ENCODE measurements around the gene RFX1. TPM values are rescaled to one million over a fixed set of nuclear protein-coding genes. Genes with fewer than 3 reads are reported as not detected.

Gene RFX1
- total and polyA plus RNA-seq, 9 of the 15 experiments (the other 6 are each of a cell fraction or from before 2014, with no cell fraction given): 0.14 to 19.3 (median 1.2) TPM

DNA sequence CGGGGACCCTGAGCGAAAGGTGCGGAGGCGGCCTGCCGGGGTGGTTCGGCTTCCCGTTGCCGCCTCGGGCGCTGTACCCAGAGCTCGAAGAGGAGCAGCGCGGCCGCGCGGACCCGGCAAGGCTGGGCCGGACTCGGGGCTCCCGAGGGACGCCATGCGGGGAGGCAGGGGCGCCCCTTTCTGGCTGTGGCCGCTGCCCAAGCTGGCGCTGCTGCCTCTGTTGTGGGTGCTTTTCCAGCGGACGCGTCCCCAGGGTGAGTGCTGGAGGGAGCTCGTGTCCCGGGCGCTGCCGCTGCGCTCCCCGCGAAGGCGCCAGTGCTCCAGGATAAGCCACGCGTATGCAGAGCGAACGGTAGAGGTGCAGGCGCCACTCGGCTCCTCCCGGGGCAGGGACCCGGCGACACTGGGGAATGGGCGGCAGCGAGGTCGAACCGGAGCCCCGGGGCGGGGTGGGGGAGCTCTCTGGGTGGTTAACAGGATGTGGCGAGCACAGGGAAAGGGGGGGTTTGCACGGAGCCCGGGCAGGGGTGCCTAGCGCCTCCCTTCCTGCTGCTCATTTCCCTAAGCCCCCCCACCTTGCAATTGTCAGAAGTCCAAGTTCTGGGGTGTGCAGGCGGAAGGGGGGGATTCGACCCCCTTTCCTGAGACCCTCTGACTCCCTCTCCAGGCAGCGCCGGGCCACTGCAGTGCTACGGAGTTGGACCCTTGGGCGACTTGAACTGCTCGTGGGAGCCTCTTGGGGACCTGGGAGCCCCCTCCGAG lies 25.8 kb upstream of the RFX1 start, which contains the start of gene IL27RA (continued):
- TF ChIP-seq, protein P1, sequence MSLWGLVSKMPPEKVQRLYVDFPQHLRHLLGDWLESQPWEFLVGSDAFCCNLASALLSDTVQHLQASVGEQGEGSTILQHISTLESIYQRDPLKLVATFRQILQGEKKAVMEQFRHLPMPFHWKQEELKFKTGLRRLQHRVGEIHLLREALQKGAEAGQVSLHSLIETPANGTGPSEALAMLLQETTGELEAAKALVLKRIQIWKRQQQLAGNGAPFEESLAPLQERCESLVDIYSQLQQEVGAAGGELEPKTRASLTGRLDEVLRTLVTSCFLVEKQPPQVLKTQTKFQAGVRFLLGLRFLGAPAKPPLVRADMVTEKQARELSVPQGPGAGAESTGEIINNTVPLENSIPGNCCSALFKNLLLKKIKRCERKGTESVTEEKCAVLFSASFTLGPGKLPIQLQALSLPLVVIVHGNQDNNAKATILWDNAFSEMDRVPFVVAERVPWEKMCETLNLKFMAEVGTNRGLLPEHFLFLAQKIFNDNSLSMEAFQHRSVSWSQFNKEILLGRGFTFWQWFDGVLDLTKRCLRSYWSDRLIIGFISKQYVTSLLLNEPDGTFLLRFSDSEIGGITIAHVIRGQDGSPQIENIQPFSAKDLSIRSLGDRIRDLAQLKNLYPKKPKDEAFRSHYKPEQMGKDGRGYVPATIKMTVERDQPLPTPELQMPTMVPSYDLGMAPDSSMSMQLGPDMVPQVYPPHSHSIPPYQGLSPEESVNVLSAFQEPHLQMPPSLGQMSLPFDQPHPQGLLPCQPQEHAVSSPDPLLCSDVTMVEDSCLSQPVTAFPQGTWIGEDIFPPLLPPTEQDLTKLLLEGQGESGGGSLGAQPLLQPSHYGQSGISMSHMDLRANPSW (CRISPR knock-in tag; IDR thresholded peaks at IDR 0.05): no peak
- no peak for TF ChIP-seq NCOA1 (IDR thresholded peaks at IDR 0.05; ENCODE audit: low read depth)
- TF ChIP-seq, protein P2, sequence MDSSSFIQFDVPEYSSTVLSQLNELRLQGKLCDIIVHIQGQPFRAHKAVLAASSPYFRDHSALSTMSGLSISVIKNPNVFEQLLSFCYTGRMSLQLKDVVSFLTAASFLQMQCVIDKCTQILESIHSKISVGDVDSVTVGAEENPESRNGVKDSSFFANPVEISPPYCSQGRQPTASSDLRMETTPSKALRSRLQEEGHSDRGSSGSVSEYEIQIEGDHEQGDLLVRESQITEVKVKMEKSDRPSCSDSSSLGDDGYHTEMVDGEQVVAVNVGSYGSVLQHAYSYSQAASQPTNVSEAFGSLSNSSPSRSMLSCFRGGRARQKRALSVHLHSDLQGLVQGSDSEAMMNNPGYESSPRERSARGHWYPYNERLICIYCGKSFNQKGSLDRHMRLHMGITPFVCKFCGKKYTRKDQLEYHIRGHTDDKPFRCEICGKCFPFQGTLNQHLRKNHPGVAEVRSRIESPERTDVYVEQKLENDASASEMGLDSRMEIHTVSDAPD (CRISPR knock-in tag; IDR thresholded peaks at IDR 0.05): no peak
- TF ChIP-seq, protein P3, sequence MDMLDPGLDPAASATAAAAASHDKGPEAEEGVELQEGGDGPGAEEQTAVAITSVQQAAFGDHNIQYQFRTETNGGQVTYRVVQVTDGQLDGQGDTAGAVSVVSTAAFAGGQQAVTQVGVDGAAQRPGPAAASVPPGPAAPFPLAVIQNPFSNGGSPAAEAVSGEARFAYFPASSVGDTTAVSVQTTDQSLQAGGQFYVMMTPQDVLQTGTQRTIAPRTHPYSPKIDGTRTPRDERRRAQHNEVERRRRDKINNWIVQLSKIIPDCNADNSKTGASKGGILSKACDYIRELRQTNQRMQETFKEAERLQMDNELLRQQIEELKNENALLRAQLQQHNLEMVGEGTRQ (CRISPR knock-in tag; IDR thresholded peaks at IDR 0.05): no peak
- no peak for TF ChIP-seq HMG20B (CRISPR knock-in tag; IDR thresholded peaks at IDR 0.05)
- TF ChIP-seq PRMT5 (CRISPR knock-in tag; IDR thresholded peaks at IDR 0.05): no peak
- TF ChIP-seq ZNF75A (CRISPR knock-in tag; IDR thresholded peaks at IDR 0.05): no peak
- TF ChIP-seq, protein P4, sequence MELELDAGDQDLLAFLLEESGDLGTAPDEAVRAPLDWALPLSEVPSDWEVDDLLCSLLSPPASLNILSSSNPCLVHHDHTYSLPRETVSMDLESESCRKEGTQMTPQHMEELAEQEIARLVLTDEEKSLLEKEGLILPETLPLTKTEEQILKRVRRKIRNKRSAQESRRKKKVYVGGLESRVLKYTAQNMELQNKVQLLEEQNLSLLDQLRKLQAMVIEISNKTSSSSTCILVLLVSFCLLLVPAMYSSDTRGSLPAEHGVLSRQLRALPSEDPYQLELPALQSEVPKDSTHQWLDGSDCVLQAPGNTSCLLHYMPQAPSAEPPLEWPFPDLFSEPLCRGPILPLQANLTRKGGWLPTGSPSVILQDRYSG (tag; conservative IDR thresholded peaks at IDR 0.05; ENCODE audit: low read depth): 0 out of 2 replicates have a peak, but pooled peaks have one; percentile 45
- TF ChIP-seq, protein P5, sequence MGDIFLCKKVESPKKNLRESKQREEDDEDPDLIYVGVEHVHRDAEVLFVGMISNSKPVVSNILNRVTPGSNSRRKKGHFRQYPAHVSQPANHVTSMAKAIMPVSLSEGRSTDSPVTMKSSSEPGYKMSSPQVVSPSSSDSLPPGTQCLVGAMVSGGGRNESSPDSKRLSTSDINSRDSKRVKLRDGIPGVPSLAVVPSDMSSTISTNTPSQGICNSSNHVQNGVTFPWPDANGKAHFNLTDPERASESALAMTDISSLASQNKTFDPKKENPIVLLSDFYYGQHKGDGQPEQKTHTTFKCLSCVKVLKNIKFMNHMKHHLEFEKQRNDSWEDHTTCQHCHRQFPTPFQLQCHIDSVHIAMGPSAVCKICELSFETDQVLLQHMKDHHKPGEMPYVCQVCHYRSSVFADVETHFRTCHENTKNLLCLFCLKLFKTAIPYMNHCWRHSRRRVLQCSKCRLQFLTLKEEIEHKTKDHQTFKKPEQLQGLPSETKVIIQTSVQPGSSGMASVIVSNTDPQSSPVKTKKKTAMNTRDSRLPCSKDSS (IDR thresholded peaks at IDR 0.05; ENCODE audit: low read depth, partially characterized antibody): no peak
- no peak for TF ChIP-seq TAF7 (tag; IDR thresholded peaks at IDR 0.05)
- no peak for TF ChIP-seq TCFL5 (CRISPR knock-in tag; conservative IDR thresholded peaks at IDR 0.05)
- TF ChIP-seq, protein P6, sequence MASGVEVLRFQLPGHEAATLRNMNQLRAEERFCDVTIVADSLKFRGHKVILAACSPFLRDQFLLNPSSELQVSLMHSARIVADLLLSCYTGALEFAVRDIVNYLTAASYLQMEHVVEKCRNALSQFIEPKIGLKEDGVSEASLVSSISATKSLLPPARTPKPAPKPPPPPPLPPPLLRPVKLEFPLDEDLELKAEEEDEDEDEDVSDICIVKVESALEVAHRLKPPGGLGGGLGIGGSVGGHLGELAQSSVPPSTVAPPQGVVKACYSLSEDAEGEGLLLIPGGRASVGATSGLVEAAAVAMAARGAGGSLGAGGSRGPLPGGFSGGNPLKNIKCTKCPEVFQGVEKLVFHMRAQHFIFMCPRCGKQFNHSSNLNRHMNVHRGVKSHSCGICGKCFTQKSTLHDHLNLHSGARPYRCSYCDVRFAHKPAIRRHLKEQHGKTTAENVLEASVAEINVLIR (CRISPR knock-in tag; IDR thresholded peaks at IDR 0.05): no peak
- no peak for TF ChIP-seq NR2C1 (IDR thresholded peaks at IDR 0.05)
- TF ChIP-seq NR2C1 (tag; IDR thresholded peaks at IDR 0.05): no peak
- no peak for TF ChIP-seq SRSF3 (IDR thresholded peaks at IDR 0.05; ENCODE audit: insufficient read depth, low read length)
- no peak for TF ChIP-seq SMARCA5 (IDR thresholded peaks at IDR 0.05)
- TF ChIP-seq NCOR1 (IDR thresholded peaks at IDR 0.05): no peak
- TF ChIP-seq HDAC3 (IDR thresholded peaks at IDR 0.05; ENCODE audit: borderline replicate concordance, partially characterized antibody): no peak
- no peak for TF ChIP-seq SMAD2 (IDR thresholded peaks at IDR 0.05; ENCODE audit: low read depth, low read length)
- no peak for TF ChIP-seq ZNF699 (CRISPR knock-in tag; IDR thresholded peaks at IDR 0.05; ENCODE audit: insufficient replicate concordance)
- peak; percentile 78 for TF ChIP-seq SUPT5H (IDR thresholded peaks at IDR 0.05)
